HepG2 (cell line): Measurements from ENCODE around the gene GALNT17. TPM values are rescaled to one million over a fixed set of nuclear protein-coding genes. Genes with fewer than 3 reads are reported as not detected.

Experiments
- ATAC-seq: fragments of 200-7000 bp; cut with Tn5 transposase; 3 replicates; pipeline ENCODE4 v1.9.1; 2020; ENCODE audit warnings: mild to moderate bottlenecking, moderate library complexity
- BruUV-seq: library from RNA; stranded (reverse); fragments of 400-500 nt; replicated peaks from 2 replicates; lab custom pipeline; 2021; lab: Mats Ljungman, UMichigan
- CTCF ChIA-PET: fragments of 300-600 bp; formaldehyde crosslinking; extraction: SDS; loops from one replicate; lab custom pipeline; 2021; ENCODE audit warnings: low total read pairs, inconsistent platforms, low intra/inter-chr PET ratio; lab: Yijun Ruan, JAX
- POLR2A ChIA-PET: fragments of 350-600 bp; sonication (Branson Sonifier 250); formaldehyde crosslinking; loops from one replicate; lab custom pipeline; 2020; ENCODE audit warnings: antibody characterized with exemption, inconsistent platforms; lab: Yijun Ruan, JAX
- DNase-seq: peaks from one replicate; pipeline ENCODE4 v3.0.0-alpha.2; 2015; ENCODE audit warnings: low spot score
- FAIRE-seq: peaks from 3 replicates; lab custom pipeline; 2011; peaks lifted over from hg19 to GRCh38; lab: Jason Lieb, UNC
- H2AFZ ChIP-seq: one replicate; pipeline ENCODE4 v1.6.1; 2011; ENCODE audit warnings: low read length, inconsistent platforms
- H3K27ac ChIP-seq: fragments of 300-600 bp; 3 replicates; pipeline ENCODE4 v1.8.0; 2011; ENCODE audit warnings: mixed run types, mild to moderate bottlenecking, mixed read lengths, low read length, inconsistent platforms; ENCODE audit not compliant: insufficient read depth; ENCODE audit errors: extremely low read length
- H3K27me3 ChIP-seq, 2 experiments: fragments of 200-600 bp in 1 of 2; 2 replicates in 1 of 2; 3 replicates in 1 of 2; pipeline versions ENCODE4 v1.6.0 to v1.8.0; 2011; ENCODE audit warnings: low read length in 2 of 2, mild to moderate bottlenecking in 2 of 2, moderate library complexity in 2 of 2, inconsistent platforms in 1 of 2; ENCODE audit not compliant: insufficient read depth in 2 of 2, control insufficient read depth in 1 of 2
- H3K36me3 ChIP-seq, 2 experiments: fragments of 200-600 bp in 1 of 2; replicated peaks in 1 of 2; 2 replicates in 1 of 2; 3 replicates in 1 of 2; pipeline versions ENCODE4 v1.5.1 to v1.8.0; 2011; ENCODE audit warnings: low read length in 2 of 2, inconsistent platforms in 1 of 2; ENCODE audit not compliant: insufficient read depth in 2 of 2, control insufficient read depth in 1 of 2
- H3K4me1 ChIP-seq: 2 replicates; pipeline ENCODE4 v1.5.1; 2012; ENCODE audit warnings: low read length, inconsistent platforms; ENCODE audit not compliant: insufficient read depth
- H3K4me2 ChIP-seq: 2 replicates; pipeline ENCODE4 v1.6.0; 2011; ENCODE audit warnings: low read depth, low read length, inconsistent platforms
- H3K4me3 ChIP-seq, 3 experiments: fragments of 200-600 bp in 1 of 3; sonication (generic), shearing (Covaris generic) in 1 of 3; replicated peaks in 1 of 3; 2 replicates each; pipeline ENCODE4 v1.5.1; 2011 to 2016; ENCODE audit warnings: low read length in 3 of 3, inconsistent platforms in 2 of 3, low read depth in 2 of 3, mild to moderate bottlenecking in 2 of 3, control low read depth in 1 of 3, mixed read lengths in 1 of 3; ENCODE audit not compliant: insufficient read depth in 1 of 3
- H3K79me2 ChIP-seq: one replicate; pipeline ENCODE4 v1.6.1; 2011; ENCODE audit warnings: low read length, inconsistent platforms; ENCODE audit not compliant: insufficient read depth
- H3K9ac ChIP-seq: 2 replicates; pipeline ENCODE4 v1.6.0; 2011; ENCODE audit warnings: mild to moderate bottlenecking, low read depth, low read length, inconsistent platforms; ENCODE audit not compliant: insufficient read depth
- H3K9me3 ChIP-seq: 2 replicates; pipeline ENCODE4 v1.5.1; 2012; ENCODE audit warnings: mild to moderate bottlenecking, low read length
- H4K20me1 ChIP-seq: 2 replicates; pipeline ENCODE4 v1.6.0; 2011; ENCODE audit warnings: inconsistent platforms, mild to moderate bottlenecking, low read length, moderate library complexity; ENCODE audit not compliant: insufficient read depth
- CENPBD1 ChIP-seq: sonication (generic); formaldehyde crosslinking; IDR thresholded peaks from 2 replicates; pipeline ENCODE4 v1.8.0; 2022; ENCODE audit warnings: missing genetic modification reagents, low read depth, mild to moderate bottlenecking, borderline replicate concordance
- KLF16 ChIP-seq, 2 experiments: sonication (generic) in 1 of 2; formaldehyde crosslinking in 1 of 2; IDR thresholded peaks; 2 replicates each; pipeline versions ENCODE4 v1.6.1 to v1.8.0; 2016 to 2023; ENCODE audit warnings: missing genetic modification reagents in 2 of 2, missing compliant biosample characterization in 1 of 2
- MBD4 ChIP-seq: IDR thresholded peaks from 2 replicates; pipeline ENCODE4 v1.6.1; 2012; ENCODE audit warnings: low read length, inconsistent platforms, borderline replicate concordance
- MTF2 ChIP-seq: sonication (generic); formaldehyde crosslinking; IDR thresholded peaks from 2 replicates; pipeline ENCODE4 v1.5.0; 2020; ENCODE audit warnings: missing genetic modification reagents, borderline replicate concordance
- PRMT3 ChIP-seq: sonication (generic); formaldehyde crosslinking; IDR thresholded peaks from 2 replicates; pipeline ENCODE4 v1.8.1; 2022; ENCODE audit warnings: low read depth, mild to moderate bottlenecking, moderate library complexity, missing genetic modification reagents, borderline replicate concordance
- ZBTB2 ChIP-seq: sonication (generic); formaldehyde crosslinking; IDR thresholded peaks from 2 replicates; pipeline ENCODE4 v1.8.0; 2022; ENCODE audit warnings: low read depth, missing genetic modification reagents
- ZNF616 ChIP-seq: sonication (generic); formaldehyde crosslinking; IDR thresholded peaks from 2 replicates; pipeline ENCODE4 v1.5.0; 2020; ENCODE audit warnings: low read depth, mild to moderate bottlenecking, missing genetic modification reagents
- ZNF737 ChIP-seq: sonication (generic); formaldehyde crosslinking; IDR thresholded peaks from 2 replicates; pipeline ENCODE4 v1.5.0; 2020; ENCODE audit warnings: missing genetic modification reagents, mild to moderate bottlenecking, borderline replicate concordance
- WGBS: methylation state at CpG from one replicate; pipeline ENCODE4 v1.1.6; 2017; ENCODE audit warnings: low lambda C conversion rate; 5-methylcytosine and 5-hydroxymethylcytosine counted together
- in situ Hi-C: cut with HindIII; loops from 2 replicates; pipeline ENCODE4 v1.10.0; 2017; ENCODE audit warnings: low pct_unique_long_range_greater_than_20kb; ENCODE audit not compliant: extremely low pct_ligation_motif_present
- intact Hi-C: fragments of 100-400 bp; cut with micrococcal nuclease; formaldehyde crosslinking; loops from one replicate; pipeline ENCODE4 v1.10.0; 2022; ENCODE audit not compliant: unreplicated experiment
- polyA plus RNA-seq, 8 experiments: library from polyadenylated mRNA; depleted of rRNA in 3 of 8; stranded (reverse) in 7 of 8; unstranded in 1 of 8; fragments of >200 nt; fragmentation: Illumina TruSeq in 4 of 8; extraction: Trizol in 4 of 8; gene quantifications; 2 replicates each; pipeline versions ENCODE4 v1.2.1 to v1.2.3, GENCODE V29; 2011 to 2016; ENCODE audit warnings: low read depth in 4 of 8, missing spikeins in 1 of 8, mixed read lengths in 1 of 8; ENCODE audit not compliant: insufficient read depth in 1 of 8
- total RNA-seq, 5 experiments: library from RNA; depleted of rRNA; stranded (reverse); fragments of >200 nt; fragmentation: Illumina TruSeq; extraction: Trizol; gene quantifications; 2 replicates each; pipeline ENCODE4 v1.2.3, GENCODE V29; 2016; ENCODE audit warnings: low read depth in 1 of 5
- TF ChIP-seq, protein P1 (sequence below): sonication (generic); formaldehyde crosslinking; IDR thresholded peaks from 2 replicates; pipeline ENCODE4 v1.5.1; 2020; ENCODE audit warnings: missing genetic modification reagents, mild to moderate bottlenecking, borderline replicate concordance

The GALNT17 gene
- total and polyA plus RNA-seq, 2 of the 13 experiments (the other 11 are each of a cell fraction or from before 2014, with no cell fraction given): not detected

- FAIRE-seq (no peak), ATAC-seq (no peak), DNase-seq (no peak)
- ChIA-PET POLR2A (no interaction called here), CTCF (no interaction called here)
- H3K79me2 ChIP-seq: no peaks in the 10 kb centered on the region
- H3K27ac ChIP-seq: no peak overlapping the region
- H3K36me3 ChIP-seq: no peaks in the 10 kb centered on the region
- H3K4me3 ChIP-seq: no peak overlapping the region
- intact Hi-C loops: no loop called here
- no peak overlapping the region for H3K4me2 ChIP-seq
- no peak overlapping the region for H2AFZ ChIP-seq
- in situ Hi-C loops: no loop called here
- peaks cover 2% of the 10 kb centered on the region; the same call in 1 of the 2 replicates for H3K9me3 ChIP-seq
- no TSS peak for BruUV-seq
- H3K9ac ChIP-seq: no peak overlapping the region
- no peaks in the 10 kb centered on the region for H3K4me1 ChIP-seq
- H3K27me3 ChIP-seq: no peaks in the 10 kb centered on the region
- H4K20me1 ChIP-seq: no peaks in the 10 kb centered on the region
- WGBS: 6% methylated on average over 11 of the region's 11 CpGs
- TF ChIP-seq MBD4 (no peak), CENPBD1 (CRISPR knock-in tag) (no peak), ZNF616 (no peak), ZNF737 (CRISPR knock-in tag) (no peak), MTF2 (CRISPR knock-in tag) (no peak), PRMT3 (no peak), KLF16 (CRISPR knock-in tag; IDR thresholded peaks at IDR 0.05) (no peak), ZBTB2 (CRISPR knock-in tag) (no peak)
- TF ChIP-seq, protein P1, sequence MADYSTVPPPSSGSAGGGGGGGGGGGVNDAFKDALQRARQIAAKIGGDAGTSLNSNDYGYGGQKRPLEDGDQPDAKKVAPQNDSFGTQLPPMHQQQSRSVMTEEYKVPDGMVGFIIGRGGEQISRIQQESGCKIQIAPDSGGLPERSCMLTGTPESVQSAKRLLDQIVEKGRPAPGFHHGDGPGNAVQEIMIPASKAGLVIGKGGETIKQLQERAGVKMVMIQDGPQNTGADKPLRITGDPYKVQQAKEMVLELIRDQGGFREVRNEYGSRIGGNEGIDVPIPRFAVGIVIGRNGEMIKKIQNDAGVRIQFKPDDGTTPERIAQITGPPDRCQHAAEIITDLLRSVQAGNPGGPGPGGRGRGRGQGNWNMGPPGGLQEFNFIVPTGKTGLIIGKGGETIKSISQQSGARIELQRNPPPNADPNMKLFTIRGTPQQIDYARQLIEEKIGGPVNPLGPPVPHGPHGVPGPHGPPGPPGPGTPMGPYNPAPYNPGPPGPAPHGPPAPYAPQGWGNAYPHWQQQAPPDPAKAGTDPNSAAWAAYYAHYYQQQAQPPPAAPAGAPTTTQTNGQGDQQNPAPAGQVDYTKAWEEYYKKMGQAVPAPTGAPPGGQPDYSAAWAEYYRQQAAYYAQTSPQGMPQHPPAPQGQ: no peak
Observed at GRCh38 chr7:71442492-71443190, 310.7 kb downstream of the GALNT17 start.
